NCI-H2196 (cell line): Measurements from ENCODE around the gene SFXN1.

ENCODE experiments used
- DNase-seq: peaks from one replicate; lab custom pipeline; 2025; ENCODE audit not compliant: unreplicated experiment; lab: John Stamatoyannopoulos, UW

SFXN1 gene

DNA sequence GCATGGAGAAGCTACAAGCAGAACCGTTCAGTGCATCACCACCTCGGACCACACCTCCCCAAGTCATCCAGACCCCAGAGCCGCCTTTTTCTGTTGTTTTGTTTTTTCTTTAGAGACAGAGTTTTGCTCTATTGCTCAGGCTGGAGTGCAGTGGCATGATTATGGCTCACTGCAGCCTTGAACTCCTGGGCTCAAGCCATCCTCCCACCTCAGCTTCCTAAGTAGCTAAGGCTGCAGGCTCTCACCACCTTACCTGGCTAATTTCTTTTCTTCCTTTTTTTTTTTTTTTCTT, 13.5 kb upstream of the SFXN1 start:
- no peak for DNase-seq

DNA sequence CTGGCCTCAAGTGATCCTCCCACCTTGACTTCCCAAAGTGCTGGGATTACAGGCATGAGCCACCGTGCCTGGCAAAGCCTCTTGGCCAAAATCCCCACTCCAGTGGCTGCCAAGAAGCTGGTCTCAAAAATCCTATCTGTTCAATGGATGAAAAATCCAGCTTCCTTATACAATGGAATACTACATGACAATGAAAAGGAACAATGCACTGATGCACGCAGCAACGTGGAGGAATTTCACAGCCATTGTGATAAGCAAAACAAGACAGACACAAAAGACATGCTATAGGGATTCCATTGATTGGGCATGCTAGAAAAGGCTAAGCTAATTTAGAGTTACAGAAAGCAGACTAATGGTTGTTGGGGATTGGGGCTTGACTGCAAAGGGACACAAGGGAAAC, 13.1 kb upstream of the SFXN1 start:
- no peak for DNase-seq

DNA sequence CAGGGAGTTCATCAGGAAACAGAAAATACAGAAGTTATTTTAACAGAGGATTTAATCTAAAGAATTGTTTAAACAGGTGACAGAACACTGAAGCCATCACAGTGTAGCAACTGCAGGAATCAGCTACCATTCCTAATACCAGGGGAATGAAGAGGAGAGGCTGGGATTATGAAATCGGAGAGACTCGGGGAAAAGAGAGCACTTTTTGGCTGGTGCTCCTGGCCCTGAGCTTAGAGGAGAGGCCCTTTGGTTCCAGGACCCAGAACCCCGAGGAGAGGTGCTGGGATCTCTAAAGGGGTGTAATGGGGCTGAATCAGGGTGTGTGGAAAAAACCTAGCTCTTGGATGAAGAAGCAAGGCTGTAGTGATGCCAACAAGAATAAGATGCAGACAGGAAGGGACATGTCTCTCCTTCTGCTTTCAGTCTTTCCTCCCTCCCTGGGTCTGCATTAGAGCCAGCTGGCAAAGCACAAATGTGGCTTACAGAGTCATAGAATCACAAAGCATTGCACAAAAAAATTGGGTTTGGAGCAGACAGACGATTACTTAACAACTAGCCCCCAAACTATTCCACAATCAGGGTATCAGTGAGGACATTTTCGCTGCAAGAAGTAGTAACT, 11.6 kb upstream of the SFXN1 start:
- no peak for DNase-seq

DNA sequence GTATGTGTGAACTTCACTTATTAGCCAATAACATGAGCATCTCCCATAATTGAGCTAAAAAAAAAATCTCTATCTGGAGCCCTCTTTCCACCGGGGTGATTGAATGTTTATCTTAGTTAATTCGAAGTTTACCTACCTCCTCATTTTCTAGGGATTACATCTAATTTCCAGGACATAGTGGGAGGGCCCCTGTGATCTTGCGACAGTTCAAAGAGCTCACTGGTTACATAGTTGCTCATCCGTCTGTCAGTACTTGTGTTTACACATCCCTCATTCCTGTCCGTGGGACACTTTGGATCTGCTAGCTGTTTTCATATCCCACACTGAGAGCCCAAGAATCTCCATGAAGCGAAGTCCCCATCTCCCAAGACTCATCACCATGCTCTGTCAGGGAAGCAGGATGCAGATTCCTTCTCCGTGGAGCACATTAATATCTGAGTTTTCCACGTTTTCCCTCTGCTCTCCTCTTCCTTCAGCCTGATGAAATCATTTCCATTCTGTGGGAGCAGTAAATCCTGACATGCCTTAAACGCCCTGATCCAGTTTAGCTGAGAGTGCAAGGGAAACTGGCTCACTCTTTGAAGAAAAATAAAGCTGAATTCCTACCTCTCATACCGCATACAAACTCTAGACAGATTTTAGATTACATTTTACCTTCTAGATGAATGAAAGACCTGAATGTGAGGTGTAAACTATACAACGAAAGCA, 10.2 kb upstream of the SFXN1 start:
- no peak for DNase-seq

DNA sequence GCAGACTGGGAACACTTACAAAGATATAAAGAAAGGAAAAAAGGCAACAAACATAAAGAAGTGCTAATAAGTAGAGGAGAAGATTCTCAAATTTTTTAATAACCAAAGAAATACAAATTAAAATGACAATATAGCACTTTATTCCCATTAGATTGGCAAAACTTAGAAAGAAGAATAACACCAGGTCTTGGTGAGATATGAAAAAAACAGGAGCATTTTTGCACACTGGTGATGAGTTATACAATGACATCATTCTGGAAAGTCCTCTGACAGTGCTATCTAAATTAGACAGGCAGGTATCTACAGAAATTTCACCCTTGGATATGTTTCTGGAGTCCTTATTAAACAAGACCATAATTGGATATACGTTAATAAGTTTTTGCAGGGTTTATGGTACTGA, 9.5 kb upstream of the SFXN1 start:
- DNase-seq = no peak

DNA sequence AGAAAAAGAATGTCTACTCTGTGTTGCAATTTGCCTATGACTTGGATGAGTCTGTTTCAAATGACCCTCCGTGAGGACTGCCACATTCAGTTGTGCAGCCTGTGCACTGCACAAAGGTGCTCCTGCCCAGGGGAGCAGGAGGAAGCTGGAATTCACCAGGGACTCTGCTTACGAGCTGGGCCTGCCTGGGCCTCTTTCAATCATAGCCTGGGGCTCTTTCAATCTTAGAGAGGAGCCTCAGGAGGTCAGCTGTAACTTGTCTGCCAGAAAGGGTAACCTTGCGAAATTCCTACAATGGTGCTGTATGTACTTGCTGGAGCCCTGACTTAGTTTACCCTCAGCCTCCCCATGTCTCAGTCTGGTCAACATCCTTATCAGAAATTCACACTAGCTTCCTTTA, 8.4 kb upstream of the SFXN1 start:
- no peak for DNase-seq

DNA sequence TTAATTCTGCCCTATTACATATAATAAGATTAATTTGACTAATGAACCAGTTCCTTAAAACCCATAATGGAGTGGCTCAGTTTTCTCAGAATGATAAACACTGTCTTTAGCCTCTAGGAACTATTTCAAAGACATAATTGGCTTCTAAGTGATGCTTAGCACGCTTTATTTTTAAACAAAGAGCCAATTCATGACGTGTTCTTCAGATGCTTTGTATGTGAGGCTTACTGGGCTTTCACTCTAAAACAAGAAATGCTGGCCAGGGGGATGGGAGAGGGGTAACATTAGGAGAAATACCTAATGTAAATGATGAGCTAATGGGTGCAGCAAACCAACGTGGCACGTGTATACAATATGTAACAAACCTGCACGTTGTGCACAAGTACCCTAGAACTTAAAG, 7.6 kb upstream of the SFXN1 start:
- no peak for DNase-seq

DNA sequence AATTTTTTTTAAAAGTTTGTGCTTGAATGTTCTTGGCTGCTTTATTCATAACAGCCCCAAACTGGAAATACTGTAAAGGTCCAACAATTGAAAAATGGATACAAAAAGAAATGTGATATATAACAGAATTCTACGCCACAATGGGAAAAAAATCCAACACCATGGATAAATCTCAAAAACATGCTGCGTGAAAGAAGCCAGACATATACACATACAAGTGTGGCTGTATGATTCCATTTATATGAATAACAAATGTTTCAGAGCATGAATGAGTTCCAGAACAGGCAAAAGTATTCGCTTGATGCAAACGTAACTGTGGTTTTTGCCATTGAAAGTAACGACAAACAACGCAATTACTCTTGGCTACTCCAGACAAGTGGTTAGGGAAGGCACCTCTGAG, 7.2 kb upstream of the SFXN1 start:
- no peak for DNase-seq

DNA sequence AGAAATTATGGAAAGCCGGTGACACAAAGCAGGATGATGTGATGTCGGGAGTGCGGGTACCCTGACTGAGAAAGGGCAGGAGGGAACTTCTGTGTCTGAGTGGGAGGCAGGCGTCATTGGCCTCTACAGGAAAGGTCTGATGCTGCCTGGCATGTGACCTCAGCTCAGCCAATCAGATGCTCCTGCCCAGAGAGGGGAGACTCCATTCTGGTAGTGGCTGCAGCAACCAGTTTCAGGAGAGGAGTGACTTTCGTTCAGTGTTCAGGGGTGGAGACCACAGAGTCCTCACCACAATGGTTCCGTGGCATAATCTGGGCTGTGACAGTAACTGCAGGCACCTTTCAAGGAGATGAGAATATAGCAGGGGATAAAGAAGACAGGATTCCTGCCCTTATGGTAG, 6.7 kb upstream of the SFXN1 start:
- DNase-seq = no peak

DNA sequence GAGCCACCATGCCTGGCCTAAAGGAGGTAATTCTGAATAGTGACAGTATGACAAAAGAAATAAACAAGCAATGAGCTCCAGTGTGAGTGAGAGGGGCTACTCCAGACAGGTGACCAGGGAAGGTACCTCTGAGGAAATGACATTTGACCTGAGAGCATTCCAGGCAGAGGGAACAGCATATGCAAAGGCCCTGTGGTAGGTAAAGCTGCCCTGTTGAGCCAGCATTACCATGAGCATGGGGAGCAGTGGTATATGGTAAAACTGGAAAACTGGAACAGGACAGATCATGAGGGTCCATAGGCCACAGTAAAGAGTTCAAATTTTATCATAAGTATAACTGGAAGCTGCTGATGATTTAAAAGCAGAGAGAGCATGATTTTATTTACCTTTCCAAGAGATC, 6.0 kb upstream of the SFXN1 start:
- DNase-seq = no peak

DNA sequence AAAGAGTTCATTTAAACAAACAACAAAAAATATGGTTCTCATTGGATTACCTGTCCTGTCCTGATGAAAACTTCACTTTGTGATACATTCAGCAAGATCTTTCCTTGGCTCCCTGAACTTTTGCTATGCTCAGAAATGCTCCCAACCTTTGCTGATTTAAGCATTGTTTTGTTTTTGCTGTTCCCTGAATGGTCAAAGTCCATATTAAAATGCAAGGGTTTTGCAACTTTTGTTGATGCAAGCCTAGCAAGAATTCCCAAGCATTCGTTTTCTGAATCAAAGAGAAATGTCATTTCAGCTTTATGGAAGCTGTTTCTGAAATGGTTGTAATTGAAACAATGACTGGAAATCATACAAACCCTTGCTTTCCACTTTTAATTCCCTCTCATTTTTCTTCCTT, 3.1 kb upstream of the SFXN1 start:
- DNase-seq = no peak

DNA sequence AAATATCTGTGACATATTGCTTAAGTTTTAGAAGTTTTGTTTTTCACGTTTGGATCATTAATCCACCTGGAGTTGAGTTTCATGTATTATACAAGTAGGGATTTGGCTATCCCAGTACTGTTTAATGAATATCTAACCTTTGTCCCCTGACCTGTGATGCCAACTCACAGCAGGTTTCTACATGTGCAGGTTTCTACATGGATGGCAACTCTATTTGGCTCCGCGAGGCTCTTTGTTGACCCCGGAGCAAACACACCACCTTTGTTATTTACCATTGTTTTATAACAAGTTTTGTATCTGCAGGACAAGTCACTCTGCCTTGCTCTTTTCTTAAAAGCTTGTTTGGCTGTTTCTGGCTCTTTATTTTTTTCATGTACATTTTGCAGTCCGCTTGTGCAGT, 920 bp upstream of the SFXN1 start:
- DNase-seq = no peak

DNA sequence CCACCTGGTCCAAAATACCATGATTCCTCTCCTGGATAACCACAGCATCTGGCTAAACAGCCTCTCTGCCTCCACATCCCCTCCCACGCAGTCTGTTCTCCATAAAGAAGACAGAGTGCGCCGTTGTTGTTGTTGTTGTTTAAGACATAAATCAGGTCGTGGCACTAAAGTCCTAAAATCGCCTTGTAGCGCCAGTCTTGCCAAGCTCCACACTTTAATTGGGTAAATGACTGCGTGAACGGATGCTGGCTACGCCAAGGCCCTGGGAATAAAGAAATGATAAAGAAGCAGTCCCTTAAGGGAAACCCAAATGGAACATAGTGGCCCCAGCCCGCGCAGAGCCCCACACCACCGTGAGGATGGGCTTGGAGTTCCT, 364 bp upstream of the SFXN1 start:
- no peak for DNase-seq

DNA sequence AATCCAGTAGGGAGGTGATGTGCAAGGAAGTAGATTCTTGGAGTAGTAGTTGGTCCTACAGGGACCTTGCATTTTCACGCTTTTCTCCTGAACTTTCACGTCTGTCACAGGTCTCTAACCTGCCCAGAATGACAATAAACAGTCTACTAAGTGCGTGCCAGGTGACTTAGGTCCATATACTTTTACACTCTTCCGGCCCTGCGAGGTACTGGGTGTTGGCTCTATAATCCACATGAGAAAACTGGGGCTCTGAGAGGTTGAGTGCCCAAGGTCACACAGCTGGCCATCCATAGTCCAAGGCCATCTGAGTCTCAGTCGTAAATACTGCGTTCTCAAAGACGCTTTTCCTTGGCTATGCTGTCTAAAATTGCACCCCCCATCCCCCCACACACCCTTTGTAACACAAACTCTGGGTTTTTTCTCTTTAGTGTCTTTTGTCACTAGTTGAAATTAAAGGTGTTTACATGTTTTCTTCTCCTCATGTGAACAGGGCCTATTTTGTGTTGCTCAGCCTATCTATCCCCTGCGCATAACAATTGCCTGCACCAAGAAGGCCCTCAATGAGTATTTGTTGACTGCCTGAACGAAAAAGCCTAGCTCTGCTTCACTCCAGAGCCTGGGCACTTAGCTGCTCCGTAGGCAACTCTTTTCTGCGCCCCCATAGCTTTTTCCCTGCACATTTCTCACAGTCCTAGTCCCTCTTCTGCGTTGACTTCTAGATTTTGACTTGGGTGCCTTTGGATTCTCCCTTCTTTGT, 943 bp downstream of the SFXN1 start:
- no peak for DNase-seq

DNA sequence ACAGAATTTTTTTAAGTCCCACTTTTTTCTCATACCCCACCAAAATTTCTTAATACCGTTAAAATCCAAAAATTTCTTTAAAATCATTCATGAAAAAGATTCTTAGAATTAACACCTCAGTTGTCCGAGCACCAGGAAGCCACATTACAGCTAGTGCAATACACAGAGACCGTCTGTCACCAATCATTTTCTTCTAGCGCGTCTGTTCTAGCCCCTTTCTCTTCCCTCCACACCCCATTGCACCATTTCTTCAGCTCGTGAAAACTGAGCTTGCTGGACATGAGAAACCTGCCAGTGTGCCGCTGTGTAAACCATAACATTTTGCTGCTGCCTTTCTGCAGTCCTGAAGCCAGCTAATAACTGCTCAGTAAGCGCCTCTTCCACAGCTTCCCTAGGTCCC, 5.0 kb downstream of the SFXN1 start:
- no peak for DNase-seq

DNA sequence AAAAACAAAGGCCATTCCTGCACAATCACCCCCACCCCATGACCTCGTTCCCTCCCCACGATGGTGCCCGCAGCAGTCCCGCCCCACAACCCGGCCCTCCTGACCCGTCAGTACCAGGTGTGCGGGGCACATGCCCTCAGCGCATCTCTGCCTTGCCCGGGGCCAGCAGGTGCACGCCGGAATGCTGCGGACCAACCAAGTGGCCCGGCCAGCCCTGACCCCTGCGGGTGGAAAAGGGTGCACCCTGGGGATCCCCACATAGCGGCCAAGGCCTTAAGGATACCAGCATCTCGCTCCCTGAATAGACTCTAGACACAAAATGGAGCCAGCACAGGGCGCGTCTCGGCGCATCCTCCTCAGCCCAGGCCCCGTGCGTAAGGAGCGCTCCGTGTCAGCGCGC, 6.0 kb downstream of the SFXN1 start:
- DNase-seq = no peak

DNA sequence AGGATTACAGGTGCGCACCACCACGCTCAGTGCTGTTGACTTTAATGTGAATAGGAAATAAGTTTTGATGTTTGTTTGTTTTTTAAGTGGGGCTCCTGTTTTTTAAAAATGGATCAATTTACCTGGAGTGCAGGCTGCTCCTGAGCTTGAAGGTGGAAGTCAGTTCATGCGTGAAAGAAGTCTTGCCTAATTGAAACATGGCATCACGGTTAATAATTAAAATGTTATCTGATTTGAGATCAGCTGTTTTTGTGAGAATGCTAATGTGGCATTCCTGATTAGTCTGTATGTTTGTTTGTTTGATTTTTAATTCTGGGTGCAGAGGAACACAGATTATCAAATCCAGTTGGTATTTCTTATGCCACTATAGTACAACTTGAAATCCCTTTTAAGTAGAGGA, 6.5 kb downstream of the SFXN1 start:
- no peak for DNase-seq

DNA sequence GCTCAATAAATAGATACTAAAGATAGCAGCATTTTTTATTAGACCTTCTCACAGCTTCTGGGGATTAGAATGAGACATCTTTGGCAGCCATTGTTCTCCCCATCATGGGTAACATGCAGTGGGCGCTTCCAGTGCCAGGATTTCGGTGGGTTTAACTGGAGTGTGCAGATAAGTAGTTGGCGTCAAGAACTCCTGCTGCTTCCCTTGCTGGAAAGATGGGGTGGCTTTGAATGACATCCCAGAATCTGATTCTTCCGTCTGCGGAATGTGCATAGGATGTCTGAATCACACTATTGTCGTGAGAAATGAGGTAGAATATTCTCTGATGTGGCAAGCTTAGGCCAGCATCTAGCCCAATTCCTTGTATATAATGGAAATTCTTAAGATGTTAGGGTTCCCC, 7.3 kb downstream of the SFXN1 start:
- no peak for DNase-seq

DNA sequence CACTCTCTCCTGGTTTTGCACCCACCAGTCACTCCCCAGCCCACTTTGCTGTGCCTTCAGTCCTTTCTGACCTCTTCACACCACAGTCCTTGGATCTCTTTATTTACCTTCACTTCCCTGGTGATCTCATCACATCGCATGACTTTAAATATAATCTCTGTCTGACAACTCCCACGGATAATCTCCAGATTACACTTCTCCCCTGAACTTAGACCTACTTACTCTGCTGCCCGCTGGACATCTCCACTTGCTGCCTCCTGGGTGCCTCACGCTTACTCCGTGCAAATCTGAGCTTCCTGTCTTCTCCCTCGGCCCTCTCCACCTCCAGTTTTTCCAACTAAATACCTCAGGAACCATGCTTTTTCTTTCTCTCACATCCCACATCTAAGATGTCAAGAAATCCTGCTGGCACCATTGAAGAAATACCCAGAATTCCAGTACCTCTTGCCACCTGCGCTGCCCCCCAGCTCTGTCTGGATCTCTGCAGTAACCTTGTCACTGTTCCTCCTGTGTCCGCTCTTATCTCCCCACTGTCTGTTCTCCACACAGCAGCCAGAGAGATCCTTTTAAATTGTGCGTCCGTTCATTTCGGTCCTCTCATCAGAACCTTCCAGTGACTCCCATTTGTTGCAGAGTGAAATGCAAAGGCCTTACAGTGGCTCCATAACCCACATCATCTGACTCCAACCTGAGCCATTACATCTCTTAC, 9.3 kb downstream of the SFXN1 start:
- no peak for DNase-seq

DNA sequence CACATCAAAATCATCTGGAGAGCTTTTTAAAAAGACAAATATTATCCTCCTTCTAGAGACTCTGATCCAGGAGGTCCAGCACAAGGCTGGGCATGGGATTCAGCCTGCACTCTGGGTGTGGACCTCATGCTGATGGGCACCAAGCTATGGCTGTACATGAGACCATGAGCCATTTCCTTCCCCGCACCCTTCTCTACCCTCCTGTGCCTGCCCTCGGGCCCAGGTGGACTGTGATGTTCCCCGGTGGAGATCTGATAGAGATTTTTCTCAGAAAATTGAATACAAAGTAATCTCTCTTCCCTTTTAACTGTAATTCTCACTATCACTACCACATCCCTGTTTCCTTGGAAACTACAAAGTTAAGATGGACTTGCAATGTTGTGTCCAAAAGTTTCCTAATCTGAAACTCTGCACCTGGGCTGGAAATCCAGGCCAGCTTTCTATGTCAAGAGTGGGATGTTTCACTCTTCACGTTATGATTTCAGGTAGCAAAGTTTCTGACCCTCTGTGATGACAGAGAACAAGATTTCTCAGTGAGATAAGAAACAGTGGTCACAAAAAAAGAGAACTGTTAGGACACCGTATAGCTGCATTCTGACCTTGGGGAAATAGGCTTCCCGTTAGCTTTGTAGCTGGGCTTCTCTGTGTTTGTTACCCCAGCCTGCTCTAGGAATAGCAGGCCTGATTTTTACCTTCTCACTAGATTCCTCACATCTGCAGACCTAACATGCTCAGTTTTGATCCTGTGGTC, 11.5 kb downstream of the SFXN1 start:
- no peak for DNase-seq

DNA sequence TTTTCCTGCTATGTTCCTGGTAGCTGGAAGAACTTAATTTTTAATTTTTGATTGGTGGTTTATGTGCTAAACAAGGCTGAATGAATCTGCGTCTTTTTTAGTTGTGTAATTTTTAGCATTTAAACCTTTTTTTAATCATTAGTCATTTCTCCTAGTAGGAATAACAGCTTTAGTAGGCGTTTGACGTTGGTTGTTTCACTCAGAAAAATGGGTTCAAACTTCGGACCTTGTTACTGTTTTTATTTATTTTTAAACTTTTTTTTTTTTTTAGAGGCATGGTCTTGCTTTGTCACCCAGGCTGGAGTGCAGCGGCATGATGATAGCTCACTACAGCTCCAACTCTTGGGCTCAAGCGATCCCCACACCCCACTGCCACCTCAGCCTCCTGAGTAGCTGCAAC, 12.9 kb downstream of the SFXN1 start:
- DNase-seq = no peak
